GM04504 (cell line): Measurements from ENCODE around the gene BLTP3A.
"Not testable (repeated sequence)": the region's sequence is repeated elsewhere in the genome, so short reads cannot be mapped to it uniquely, and the experiment has no call there.

Experiments
- DNase-seq: peaks from one replicate; pipeline ENCODE4 v3.0.0-alpha.2; 2012; ENCODE audit warnings: low read depth

Gene BLTP3A

DNA sequence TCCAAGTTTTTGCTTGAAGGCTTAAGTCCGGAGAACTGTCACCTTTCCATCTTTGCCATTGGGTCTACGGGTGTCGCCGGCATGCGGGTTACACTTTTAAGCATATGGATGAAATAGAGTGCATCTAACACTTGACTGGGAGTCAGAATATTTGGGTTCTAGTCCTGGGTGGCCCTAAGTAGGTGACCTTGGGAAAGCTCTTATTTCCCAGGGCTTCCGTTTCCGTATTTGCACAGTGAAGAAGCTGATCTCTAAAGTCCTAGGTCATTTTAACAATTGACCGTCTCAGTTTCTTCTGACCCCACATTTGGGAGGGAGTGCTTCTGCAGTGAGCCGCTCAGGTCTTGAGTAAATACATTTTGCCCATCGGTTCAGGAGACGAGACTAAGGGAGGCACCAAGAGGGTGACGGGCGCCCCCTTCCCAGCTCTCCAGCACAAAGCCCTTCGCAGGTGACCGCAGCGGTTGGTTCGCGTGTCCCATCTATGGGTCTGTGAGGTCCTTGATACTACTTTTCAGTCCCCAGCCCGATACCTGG is 651 bp upstream of the BLTP3A start:
- peak; percentile 5 for DNase-seq

DNA sequence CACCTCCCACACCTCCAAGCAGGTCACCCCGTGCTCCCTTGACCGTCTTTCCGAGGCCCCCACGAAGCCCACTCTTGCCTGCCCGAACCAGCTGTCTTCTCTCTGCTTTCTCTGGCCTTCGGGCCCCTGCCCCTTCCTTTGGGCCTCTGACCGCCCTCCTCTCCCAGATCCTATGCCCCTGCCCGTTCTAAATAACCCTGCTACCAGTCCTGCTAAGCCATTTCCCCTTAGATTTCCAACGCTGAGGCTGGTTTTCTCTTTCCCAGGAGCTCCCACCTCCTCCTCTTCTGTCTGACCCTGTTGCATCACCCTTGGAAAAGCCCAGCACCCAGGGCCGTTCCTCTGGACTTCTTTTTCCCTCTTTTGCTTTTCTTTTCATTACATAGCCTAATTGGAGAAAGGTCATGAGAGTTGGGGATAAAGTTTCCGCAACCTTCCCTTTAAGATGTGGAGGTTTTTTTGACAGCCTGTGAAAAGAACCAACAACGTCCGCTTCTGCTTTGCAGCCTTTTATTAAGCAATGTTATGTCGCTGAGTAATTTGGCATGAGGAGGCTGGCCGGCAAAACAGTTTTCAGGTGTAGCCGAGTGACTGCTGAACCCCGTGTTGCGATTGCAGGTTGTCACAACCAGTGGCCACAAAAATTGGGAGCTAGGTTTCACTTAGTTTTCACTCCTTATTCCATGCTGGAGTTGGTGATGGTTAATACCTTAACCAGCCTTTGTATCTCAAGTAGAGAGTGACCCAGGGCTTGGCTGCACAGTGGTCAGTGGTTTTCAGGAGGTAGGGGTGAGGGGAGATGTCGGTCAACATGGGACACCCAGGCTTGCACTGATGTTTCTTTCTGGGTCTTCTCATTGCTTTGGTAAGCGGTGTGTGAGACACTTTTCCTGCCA is 970 bp downstream of the BLTP3A start:
- DNase-seq = peak; percentile 30

DNA sequence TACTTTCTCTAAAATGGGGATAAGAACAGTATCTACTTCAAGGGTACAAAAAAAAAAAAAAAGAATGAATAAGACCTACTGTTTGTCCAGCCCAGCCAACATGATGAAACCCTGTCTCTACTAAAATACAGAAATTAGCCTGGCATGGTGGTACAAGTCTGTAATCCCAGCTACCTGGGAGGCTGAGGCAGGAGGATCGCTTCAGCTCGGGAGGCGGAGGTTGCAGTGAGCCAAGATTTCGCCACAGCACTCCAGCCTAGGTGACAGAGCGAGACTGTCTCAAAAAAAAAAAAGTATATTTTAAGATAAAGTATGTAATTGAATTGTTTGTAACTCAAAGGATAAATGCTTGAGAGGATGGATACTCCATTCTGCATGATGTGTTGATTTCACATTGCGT is 2.0 kb downstream of the BLTP3A start:
- no peak for DNase-seq

DNA sequence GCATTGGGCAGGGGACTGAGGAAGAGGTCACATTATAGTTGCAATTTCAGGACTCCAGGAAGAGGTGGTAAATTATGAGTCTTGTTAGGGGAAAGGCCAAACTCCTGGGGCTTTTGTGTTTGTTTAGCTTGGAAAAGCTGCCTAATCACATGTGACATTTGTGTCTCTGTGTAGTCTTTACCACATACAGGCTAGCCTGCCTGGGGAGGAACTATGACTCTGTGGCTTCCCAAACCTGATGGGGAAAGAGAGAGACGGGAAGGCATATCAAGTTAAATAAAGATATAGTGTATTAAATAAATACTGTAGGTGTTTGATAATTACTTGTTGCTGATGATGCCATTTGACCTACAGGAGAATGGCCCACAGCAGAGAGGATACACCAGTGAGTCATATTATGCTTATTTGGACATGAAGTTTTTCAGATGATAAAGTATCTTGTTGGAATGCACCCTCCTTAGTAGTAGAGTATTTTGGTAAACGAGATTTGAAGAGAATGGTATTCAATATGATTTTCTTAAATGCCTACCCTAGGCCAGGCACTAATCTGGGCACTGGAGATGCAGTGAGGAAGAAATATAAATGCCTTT is 4.0 kb downstream of the BLTP3A start:
- peak; percentile 2 for DNase-seq

DNA sequence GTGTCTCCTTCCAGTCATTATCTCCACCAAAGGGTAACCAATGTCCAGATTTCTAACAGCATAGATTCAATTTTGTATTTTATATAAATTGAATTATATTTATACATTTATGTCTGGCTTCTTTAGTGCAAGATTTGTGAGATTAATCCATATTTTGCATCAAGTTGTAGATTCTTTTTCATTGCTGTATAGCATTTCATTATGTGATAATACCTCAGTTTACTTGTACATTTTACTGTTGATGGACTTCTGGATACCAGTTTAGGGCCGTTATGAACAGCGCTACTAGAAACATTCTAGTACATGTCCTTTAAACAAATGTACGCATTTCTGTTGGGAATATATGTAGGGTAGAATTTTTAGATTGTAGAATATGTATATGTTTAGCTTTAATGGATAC is 6.2 kb downstream of the BLTP3A start:
- DNase-seq = no peak

DNA sequence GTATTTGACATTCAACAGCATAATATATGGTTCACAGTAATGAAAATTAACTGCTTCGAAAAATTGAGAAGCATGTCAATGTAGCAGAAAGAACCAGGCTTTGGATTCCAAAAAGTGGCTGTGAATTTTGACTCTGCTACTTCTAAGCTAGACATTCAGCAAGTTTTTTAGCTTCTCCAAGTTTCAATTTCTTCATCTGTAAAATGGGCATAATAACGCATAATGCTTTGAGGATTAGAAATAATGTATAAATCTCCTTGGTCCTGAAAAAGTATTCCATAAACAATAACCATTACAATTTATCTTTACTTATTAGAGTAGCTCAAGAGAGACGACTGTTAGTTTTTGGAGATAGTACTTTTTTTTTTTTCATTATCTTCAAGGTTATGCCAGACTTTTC is 7.7 kb downstream of the BLTP3A start:
- DNase-seq = no peak

DNA sequence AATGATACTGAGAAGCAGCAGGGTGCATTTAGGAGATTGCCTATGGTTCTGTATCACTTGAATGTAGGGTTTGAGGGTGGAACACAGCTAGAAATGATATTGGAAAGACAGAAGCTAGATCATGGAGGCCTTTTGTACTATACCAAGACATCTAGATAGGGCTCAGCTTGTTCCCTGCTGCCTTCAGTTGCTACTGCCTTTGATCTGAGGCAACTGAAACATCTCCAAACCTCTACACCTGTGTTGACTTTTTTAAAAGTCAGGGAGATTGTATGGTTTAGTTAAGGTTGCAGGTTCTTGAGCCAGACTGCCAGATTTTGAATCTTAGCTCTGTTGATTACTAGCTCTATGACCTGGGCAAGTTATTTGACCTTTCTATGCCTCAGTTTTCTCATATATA is 12.7 kb downstream of the BLTP3A start:
- no peak for DNase-seq

DNA sequence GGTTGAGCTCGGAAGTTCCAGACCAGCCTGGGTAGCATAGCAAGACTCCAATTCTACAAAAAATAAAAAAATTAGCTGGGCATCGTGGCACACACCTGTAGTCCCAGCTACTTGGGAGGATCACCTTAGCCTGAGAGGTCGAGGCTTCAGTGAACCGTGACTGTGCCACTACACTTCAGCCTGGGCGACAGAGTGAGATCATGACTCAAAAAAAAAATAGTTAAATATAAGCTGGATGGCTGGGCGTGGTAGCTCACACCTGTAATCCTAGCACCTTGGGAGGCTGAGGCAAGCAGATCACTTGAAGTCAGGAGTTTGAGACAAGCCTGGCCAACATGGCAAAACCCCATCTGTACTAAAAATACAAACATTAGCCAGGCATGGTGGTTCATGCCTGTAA is 13.2 kb downstream of the BLTP3A start:
- not testable (repeated sequence) for DNase-seq

DNA sequence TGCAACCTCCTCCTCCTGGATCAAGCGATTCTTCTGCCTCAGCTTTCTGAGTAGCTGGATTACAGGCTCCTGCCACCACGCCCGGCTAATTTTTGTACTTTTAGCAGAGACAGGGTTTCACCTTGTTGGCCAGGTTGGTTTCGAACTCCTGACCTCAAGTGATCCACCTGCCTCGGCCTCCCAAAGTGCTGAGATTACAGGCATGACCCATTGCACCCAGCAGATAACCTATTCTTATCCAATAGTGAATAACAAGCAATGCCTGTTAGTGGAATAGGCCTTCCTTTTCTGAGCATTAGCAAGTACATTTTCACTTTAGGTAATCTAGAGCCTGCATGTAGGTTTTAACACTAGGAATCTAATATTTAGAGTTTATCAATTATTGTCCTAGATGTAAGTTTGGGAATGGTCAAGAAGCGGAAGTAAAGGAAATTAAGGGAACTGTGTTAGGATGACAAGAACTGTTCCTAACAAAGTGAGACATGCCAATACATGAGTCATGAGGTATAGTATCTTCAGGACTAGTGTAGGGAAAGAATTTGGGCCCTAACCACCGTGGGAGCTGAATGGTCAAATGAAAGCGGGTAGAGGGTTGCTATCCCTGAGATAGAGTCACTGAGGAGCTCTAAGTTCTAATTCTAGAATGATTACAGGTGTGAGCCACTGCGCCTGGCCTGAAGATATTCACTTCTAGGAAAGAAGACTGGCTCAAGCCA is 15.0 kb downstream of the BLTP3A start:
- DNase-seq = peak; percentile 2

DNA sequence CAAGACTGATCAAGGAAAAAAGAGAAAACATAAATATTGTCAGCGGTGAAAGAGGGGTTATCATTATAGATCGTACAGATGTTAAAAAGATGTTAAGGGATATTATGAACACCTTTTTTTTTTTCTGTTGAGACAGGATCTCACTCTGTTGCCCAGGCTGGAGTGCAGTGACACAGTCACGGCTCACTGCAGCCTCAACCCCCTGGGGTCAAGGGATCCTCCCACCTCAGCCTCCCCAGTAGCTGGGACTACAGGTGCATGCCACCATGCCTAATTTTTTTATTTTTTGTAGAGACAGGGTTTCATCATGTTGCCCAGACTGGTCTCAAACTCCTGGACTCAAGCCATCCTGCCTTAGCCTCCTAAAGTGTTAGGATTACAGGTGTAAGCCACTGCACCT is 16.6 kb downstream of the BLTP3A start:
- DNase-seq = not testable (repeated sequence)

DNA sequence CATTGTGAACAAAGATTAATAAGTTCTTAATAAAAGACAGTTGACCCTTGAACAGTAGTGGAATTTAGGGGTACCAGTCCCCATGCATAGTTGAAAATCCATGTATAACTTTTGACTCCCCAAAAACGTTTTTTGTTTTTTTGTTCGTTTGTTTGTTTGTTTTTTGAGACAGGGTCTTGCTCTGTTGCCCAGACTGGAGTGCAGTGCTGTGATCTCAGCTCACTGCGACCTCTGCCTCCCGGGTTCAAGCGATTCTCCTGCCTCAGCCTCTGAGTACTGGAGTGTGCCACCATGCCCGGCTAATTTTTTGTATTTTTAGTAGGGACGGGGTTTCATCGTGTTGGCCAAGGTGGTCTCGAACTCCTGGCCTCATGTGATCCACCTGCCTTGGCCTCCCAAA is 17.5 kb downstream of the BLTP3A start:
- DNase-seq = not testable (repeated sequence)

DNA sequence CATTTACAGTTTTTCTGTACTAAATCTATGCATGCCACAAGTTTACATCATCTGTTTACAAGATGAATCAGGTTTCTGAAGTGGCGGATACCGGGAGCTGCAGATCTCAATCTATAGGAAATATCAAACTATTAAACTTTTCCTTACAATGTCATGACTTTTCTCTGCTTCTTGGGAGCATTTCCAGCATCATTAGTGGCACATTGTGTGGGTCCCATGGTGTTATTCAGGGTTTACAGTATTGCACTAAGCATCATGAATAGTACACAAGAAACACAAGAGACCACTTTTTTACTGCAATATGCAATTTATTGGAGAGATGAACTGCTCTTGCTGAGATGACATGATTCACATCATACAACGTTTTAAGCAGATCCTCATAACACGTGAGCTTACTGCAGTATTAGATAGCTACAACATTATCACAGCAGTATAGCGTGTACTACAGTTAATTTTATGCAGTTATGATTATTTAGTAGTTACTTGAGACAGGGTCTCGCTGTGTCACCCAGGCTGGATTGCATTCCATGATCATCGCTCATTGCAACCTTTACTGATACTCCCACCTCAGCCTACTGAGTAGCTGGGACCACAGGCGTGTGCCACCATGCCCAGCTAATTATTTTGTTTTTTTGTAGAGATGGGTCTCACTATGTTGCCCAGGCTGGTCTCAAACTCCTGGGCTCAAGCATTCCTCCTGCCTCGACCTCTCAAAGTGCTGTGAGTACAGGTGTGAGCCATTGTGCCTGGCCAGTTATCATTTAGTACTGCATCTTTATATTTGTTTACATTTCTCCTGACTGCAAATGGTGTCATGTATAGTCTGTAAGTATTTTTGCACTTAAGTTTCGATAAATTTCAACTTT is 18.4 kb downstream of the BLTP3A start:
- DNase-seq = no peak

DNA sequence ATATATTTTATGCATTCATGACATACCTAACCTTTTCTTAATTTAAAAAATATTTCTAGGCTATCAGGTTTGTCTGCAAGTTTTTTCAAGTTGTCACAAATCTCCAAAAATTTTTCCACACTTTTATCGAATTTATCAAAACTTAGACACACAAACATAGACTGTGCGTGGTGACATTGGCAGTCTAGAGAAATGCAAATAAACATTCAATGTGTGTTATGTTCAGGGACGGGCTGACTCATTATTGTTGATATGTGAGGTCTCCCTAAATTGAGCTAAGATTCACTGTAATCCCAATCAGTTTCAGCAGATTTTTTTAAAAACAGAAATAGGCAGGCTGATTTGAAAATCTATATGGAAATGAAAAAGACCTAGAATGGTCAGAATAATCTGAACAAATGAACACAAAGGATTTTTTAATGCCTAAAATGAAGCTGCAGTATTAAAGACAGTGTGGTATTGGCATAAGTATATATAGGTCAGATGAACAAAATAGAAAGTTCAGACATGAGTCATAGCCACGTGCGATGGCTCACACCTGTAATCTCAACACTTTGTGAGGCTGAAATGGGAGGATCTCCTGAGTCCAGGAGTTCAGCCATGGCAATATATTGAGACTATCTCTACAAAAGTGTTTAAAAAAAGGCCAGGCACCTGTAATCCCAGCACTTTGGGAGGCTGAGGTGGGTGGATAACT is 19.2 kb downstream of the BLTP3A start:
- no peak for DNase-seq

DNA sequence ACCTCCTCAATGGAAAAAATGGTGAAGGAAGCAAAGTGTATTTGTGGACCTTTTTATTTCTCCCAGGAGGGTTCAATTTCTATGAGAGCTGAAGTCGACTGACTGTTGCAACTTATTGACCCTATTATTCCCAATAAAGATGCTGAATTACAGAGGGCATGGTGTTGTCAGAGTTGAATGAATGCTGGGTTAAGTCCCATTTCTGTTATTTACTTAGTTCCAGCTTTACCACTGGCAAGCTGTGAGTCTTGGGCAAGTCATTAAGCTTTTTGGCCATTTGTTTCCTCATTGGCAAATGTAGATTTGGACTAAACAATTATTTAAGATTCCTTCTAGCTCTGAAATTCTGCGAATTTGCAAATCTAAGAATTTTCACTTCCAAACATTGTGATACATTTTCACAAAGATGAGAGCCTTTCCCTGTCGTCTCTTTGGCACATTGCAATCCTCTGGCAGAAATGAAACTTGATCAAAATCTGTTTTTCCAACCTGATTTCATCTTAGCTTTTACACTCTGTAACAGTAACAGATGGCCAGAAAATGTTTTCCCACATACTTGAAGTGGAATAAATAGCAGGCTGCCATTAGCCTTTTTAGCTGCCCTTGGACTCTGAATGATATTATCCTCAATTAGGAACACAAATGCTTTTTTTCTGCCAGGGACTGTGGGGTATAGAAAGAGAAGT is 21.3 kb downstream of the BLTP3A start:
- no peak for DNase-seq

DNA sequence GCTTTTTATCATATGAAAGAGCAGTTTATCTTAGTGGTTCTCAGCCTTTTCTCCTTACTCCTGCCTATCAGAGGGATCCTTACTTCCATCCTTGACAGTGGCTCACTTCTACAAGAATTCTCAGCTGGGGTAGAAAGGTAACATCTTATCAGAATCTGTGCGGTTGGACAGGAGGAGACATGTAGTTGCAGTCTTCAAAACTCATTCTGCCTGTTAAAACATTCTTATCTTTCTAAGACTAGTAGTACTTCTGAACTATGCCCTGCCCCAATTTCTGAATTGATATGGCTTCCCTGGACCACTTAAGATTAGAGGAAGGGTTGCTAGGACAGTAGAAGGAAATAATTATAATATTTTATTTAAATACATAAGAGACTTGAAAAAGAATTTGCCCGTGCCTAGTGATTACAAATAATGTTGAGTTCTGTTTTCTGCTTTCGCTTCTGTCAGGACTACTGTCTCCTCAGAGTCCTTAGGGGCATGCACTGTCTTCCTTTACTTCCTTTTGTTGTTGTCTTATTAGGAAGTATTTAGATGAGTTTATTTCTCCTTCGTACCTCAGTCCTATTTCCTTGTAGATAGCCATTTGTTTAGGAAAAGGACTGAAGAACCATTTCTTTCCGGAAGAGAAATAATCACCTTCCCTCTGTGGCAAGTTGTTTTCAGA is 24.9 kb downstream of the BLTP3A start:
- no peak for DNase-seq

DNA sequence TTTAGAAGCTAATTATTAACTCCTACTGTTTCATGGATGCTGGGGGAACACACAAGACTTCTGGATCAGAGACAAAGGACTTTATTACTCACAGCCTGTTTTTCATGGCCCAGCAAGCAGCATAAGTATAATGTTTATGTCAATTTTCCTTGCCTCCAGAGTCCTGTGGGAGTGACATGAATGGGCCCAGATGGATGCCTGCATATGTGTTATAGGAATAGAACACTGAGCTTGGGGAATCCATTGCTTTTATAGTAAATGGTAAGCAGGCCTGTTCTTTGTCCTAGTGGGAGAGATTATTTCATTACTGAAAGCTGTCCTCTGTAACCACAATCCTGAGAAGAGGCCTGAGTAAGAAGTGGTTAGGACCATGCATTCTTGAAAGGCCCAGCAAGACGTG is 25.6 kb downstream of the BLTP3A start:
- no peak for DNase-seq

DNA sequence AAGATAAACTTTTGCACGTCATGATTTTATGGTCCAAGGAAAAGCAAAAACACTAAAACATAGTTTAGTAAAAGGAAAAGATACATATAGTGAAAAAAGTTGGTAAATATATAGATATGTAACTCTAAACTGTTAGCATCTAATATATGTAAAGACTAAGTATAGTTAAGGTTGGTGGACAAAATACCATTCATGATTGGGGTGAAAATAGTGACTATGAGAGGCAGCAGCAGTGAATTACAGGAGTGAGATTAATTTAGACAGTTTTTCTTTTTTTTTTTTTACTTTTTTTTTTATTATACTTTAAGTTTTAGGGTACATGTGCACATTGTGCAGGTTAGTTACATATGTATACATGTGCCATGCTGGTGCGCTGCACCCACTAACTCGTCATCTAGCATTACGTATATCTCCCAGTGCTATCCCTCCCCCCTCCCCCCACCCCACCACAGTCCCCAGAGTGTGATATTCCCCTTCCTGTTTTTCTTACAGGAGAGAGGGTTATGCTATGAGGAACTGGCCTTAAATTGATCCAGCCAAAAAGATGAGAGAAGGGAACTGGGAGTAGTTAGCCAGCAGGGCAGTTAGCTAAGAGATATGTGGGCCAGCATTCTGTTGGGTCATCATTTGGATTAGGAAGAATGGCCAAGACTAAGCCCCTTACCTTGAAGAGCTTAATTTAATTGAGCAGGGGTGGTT is 27.1 kb downstream of the BLTP3A start:
- not testable (repeated sequence) for DNase-seq

DNA sequence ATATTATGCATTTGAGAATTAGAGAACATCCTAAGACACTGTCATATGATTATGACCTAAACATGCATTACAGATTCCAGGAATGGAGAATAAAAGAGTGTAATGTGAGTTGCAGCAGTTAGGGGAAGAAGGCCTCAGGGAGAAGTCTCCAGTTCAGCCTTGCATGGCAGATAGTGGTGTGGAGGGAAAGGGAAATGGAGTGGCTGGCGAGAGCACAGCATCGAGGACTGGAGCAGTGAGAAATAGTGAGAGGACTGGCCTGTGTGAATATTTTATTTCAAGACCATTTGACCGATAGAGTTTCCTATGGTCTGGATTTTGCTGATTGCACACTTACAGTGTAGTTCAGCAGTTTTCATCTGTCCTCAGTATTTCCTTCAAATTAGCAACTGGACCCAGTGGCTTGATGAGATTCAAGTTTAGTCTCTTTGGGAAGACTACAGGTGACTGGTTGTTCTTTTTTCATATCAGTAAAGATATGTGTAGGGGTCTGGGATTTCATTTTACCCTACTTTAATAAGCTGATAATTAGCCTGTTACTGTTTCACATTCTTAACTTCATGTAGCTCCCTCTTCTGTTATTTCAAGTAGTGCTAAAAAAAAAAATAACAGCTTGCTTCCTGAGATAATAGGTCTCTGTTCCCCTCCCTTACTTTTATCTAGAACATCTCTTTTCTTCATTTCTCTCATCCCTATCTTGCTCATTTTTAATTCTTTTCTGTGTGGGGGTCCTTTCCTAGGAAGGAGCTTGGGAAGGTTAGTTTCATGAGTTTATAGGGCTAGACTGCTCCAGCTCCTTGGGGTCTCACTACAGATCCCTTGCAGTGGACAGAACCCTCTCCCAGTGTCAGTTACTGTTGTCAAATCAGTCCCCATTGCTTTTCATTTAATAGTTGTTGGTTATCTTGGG is 27.9 kb downstream of the BLTP3A start:
- no peak for DNase-seq
